Measurements from ENCODE around the gene CECR2.
"Not testable (repeated sequence)": the region's sequence is repeated elsewhere in the genome, so short reads cannot be mapped to it uniquely, and the experiment has no call there.

CECR2 gene

DNA sequence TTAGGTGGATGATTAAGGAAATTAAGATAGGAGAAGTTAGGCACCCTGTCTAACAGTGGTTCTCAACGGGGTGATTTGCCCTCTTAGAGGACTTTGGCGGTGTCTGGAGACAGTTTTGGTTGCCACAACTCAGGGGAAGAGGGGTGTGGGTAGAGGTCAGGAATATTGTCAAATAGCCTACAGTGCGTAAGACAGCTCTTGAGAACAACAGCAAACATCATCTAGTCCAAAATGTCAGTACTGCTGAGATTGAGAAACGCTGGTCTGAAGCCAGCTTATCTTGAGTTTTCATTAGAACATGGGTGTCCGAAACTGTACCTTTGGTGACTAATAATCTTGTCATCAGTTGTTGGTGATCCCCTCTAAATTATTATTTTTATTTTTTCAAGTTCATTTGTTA lies 38.4 kb downstream of the CECR2 start:
- no peak for DNase-seq

GRCh38 chr22:17410576-17410975 lies 41.3 kb downstream of the CECR2 start:
- no peak for DNase-seq

DNA sequence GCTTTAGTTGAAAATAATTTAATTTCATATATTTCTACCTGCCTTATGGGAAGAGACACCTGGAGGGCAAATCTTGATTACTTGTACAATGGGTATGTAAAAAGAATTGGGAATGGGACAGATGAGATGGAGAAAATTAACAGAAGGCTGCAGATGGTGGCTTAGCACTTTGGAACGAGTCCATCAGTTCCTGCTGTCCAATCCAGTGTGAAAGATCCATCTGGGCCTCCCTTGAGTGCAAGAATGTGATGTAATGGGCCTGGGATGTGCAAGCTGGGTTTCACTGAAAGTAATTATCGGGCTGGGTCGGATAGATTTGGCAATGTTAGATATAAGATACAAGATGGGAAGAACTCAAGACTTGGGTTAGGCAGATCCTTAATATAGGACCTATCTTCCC lies 42.0 kb downstream of the CECR2 start:
- DNase-seq = no peak

- no peak for DNase-seq
These were observed 43.0 kb downstream of the CECR2 start for GRCh38 chr22:17412232-17412631.

DNA sequence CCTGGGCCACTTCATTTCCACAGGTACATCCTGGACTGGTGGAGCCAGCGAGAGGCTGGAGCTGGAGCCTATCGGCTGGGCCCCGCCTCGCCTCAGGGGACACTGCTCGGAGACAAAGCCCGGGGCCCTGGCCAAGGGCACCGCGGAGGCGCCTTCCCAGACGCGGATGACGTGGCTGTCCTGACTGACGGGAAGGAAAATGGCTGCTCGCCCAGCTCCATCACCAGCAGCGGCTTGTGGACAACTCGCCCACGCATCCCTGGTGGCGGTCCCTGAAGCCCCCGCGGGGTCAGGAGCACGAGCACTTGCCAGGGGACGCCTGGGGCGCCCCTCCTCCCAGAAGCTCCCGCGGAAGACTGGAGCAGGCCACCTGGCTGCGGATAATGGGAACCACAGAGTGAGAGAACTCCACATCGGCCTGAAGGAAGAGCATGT lies 49.6 kb downstream of the CECR2 start:
- DNase-seq = no peak

GRCh38 chr22:17419348-17419747 lies 50.1 kb downstream of the CECR2 start:
- DNase-seq = no peak

- DNase-seq = no peak
These were observed 53.6 kb downstream of the CECR2 start for GRCh38 chr22:17422736-17423343.

DNA sequence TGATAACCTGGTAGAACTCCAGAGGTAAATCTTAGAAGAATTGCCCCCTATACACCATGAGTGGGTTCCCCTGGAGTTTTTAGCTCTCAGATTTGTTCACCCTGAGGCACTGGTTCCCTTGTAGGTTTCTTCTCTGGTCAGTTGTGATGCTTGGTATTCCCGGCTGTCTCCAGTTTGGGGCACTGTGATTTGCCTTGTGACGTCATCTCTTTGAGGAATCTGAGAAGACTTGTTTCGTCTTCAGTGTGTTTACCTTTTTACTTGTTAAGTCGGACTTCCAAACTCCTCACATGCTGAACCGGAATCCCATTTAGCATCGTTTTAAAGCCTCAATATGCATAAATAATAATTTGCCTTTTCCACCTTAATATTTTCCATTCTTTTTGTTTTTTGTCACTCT lies 54.4 kb downstream of the CECR2 start:
- DNase-seq = no peak

GRCh38 chr22:17427528-17427927 lies 58.3 kb downstream of the CECR2 start:
- not testable (repeated sequence) for DNase-seq

- DNase-seq = no peak
These were observed 60.3 kb downstream of the CECR2 start for GRCh38 chr22:17429516-17429915.

DNA sequence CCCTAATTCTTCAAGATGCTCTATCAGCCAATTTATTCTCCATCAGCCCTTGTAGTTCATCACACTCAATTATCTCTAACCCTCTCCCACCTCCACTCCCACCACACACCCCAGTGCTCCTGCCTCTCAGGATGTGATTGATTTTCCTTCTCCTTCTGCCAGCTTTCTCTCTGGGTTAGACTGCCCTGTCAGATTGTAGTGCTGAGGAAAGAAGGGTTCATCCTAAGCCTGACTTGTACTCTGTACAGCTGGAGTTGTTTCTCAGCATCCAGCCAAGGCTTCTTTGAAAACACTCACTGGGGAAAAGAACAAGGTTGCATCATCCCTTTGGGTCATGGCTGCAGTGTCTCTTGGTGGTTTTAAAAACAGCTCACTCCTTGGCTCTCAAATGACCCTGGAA lies 61.2 kb downstream of the CECR2 start:
- no peak for DNase-seq

GRCh38 chr22:17431179-17431578 lies 61.9 kb downstream of the CECR2 start:
- DNase-seq = no peak

DNA sequence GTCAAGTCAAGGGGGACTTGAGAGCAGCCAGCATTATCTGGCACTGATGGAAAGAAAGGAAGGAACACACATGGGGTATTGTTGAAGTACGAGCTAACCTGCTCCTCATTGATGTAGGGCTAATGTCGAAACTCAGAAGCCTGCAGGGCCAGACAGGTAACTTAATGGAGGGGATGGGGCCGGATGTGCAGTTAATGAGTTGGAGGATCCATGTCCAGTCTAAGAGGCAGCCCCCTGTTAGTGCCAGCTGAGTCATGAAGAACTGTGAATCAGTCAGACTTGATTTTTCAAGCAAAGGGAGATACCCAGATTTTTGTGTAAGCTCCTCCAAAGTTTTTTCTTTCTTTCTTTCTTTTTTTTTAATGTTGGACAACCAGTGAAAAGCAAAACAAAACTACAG lies 65.6 kb downstream of the CECR2 start:
- no peak for DNase-seq

DNA sequence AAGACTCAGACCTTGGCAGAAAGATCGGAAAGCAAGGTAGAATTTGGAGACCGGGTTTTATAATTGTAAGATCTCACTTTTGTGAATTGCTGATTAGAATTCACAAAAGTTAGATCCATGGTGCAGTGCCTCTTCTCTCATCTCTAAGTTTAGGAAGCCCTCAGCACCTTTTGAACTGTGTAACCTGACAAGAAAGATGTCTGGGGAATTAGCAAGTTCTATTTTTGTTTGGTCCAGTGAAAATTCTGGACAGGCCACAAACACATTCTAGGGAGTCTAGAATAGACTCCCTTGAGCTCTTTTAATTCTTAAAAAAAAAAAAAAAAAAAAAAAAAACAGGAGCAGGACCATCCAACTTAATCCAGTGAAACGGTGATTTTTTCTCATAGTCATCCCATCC lies 66.1 kb downstream of the CECR2 start:
- no peak for DNase-seq

DNA sequence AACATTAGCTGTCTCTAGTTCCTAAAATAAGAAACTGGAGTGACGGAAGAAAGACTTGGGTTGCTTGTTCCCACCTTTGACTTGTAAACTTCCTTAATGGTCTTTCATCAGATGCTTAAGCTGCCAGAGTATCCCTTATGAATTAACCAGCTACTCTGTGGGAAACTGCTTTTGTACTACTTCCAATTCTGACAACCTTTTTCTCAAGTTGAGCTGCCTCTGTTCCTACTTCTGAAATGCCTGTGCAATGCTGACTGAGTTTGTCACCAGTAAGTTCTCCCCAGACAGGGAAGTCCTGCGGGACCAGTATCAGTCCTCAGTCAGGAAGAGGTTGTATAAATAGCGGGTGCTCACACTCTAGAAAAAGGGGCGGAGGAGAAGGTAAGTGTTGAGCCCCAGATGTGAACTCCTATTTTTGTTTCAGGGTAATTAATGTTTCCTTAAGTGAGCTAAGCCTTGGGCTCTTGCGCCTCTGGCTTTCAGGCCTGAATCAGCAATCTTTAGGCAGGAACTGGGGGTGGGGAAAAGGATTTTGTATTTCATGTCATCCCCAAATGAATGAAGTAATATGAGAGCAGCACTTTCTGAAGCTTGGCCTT lies 67.2 kb downstream of the CECR2 start:
- DNase-seq = no peak

DNA sequence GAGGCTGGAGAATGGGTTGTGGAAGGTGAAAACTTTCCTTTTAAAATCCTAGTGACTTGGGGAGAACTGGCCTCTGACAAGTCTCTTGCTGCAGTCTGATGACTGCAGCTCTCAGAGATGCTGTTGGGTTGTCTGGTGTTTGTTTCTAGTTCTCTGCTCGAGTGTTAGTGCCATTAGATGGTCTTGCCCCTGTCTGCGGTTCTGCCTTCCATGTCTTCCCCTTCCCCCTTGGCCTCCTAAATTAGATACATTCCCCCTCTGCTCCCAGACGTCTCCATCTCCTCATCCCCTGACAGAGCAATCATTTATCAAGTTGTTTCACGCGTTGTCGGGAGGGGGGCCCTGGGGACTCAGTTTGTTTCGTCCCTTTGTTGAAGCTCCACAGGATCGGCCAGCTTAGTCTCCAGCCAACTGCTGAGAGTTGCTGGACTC lies 67.7 kb downstream of the CECR2 start:
- DNase-seq = no peak

- DNase-seq = no peak
These were observed 68.8 kb downstream of the CECR2 start for GRCh38 chr22:17438026-17438425.

- DNase-seq = no peak
These were observed 72.1 kb downstream of the CECR2 start for GRCh38 chr22:17441326-17441725.

DNA sequence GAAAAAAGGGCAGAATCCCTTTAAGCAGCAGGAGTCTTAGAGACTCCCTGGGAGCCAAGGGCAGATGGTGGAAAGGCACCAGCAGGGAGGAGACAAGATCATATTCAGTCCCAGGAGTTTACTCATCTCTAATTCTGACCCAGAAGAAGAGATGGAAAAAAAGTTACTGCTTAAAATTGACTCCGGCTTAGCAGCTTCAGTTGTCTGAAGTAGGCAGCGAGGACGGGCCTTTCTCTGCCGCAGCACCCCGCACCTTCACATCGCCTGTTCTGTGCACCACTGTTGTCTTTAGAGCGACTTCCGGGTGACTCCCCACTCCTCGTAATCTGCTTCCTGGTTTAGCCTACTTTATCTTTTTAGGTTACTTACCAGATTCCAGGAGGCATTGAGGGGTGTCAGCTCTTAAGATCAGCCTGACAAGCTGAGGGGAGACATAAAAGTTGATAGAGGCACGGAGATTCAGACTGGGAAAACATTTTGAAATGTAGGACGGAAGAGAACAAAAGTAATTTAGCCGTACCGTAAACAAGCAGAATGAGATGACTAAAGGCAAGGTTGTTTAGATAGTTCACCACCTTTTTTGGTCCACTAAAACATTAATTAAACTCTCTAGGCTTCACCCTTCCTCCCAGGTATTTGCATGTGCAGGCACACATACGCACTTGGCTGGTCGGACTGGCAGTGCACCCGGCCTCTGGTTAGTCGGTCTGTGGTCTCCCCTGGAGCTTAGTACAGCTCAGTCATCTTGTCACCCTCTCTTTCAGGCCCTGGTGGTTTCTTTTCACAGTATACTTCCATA lies 74.3 kb downstream of the CECR2 start:
- no peak for DNase-seq

DNA sequence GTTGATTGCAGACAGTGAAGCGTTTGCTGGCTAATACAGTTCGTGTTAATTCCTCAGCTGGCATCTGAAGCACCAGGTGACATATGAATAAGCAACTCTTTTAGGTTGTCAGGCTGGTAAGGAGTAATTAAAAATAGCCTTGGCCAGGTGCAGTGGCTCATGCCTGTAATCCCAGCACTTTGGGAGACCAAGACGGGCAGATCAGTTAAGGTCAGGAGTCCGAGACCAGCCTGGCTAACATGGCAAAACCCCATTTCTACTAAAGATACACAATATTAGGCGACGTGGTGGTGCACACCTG lies 74.9 kb downstream of the CECR2 start:
- no peak for DNase-seq

GRCh38 chr22:17446698-17447097 lies 77.4 kb downstream of the CECR2 start:
- no peak for DNase-seq

GRCh38 chr22:17451316-17451715 lies 82.1 kb downstream of the CECR2 start:
- DNase-seq = no peak

GRCh38 chr22:17460895-17461294 lies 91.6 kb downstream of the CECR2 start:
- DNase-seq = no peak

GRCh38 chr22:17470880-17471500 lies 101.7 kb downstream of the CECR2 start:
- no peak for DNase-seq
